ENCODE data around the gene ZNF385C.

GRCh38 chr17:42016411-42016831, 81.9 kb downstream of the ZNF385C start:
- TF ChIP-seq CTCF (conservative IDR thresholded peaks at IDR 0.05; ENCODE audit: low read length) (no peak), EZH2phosphoT487 (IDR thresholded peaks at IDR 0.05; ENCODE audit: borderline replicate concordance, low read depth, low read length) (no peak)

Measured in OCI-LY7 (cell line).